ENCODE results near the gene GOLM1. TPM values are rescaled to one million over a fixed set of nuclear protein-coding genes. Genes with fewer than 3 reads are reported as not detected.

The GOLM1 gene, protein sequence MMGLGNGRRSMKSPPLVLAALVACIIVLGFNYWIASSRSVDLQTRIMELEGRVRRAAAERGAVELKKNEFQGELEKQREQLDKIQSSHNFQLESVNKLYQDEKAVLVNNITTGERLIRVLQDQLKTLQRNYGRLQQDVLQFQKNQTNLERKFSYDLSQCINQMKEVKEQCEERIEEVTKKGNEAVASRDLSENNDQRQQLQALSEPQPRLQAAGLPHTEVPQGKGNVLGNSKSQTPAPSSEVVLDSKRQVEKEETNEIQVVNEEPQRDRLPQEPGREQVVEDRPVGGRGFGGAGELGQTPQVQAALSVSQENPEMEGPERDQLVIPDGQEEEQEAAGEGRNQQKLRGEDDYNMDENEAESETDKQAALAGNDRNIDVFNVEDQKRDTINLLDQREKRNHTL
- total RNA-seq (2011; cell fraction: chromatin; rRNA removed; ENCODE audit: low replicate concordance): 0.60 TPM in 1 of 2 replicates, not detected in the other
- not detected in 2 replicates for total RNA-seq (2011; cell fraction: nucleolus; rRNA removed)
- total RNA-seq (2011; cell fraction: nucleoplasm; rRNA removed): 0.46 TPM in 1 of 2 replicates, not detected in the other
- total RNA-seq (2014; rRNA removed): not detected in 2 replicates
- not detected in 2 replicates for total RNA-seq (2014; rRNA removed; fragmentation: Illumina TruSeq; extraction: Trizol)
- total RNA-seq (2015; rRNA removed; fragmentation: Illumina TruSeq; extraction: Trizol): not detected in 2 replicates
- total RNA-seq (2021): 0.36 and 0.40 TPM in 2 replicates
- 0.04 and 0.11 TPM in 2 replicates for polyA plus RNA-seq (2011; rRNA removed)
- polyA plus RNA-seq (2011; cell fraction: cytosol; rRNA removed): 0.01 and 0.07 TPM in 2 replicates
- 0.03 and 0.11 TPM in 2 replicates for polyA plus RNA-seq (2011; cell fraction: nucleus; rRNA removed)
- 2.3 and 3.0 TPM in 2 replicates for polyA plus RNA-seq (2012)
- polyA plus RNA-seq (2014; fragmentation: Illumina TruSeq; extraction: Trizol): 0.06 and 0.09 TPM in 2 replicates
- under 1 TPM; 0.73 to 0.96 TPM for polyA plus RNA-seq (2014; fragmentation: Nextera tagmentation; extraction: Ambion mirVana)
- polyA plus RNA-seq (2014; rRNA removed): not detected in 2 replicates
- polyA minus RNA-seq (2011; rRNA and poly(A)+ RNA removed): 0.06 and 0.11 TPM in 2 replicates
- polyA minus RNA-seq (2011; cell fraction: cytosol; rRNA and poly(A)+ RNA removed): 2.7 TPM in 1 of 2 replicates, not detected in the other
- polyA minus RNA-seq (2011; cell fraction: nucleus; rRNA and poly(A)+ RNA removed): 0.11 and 0.13 TPM in 2 replicates
- Bru-seq, nascent RNA: percentile 20 among the genes with signal in this experiment
- BruChase-seq, experiment 1, labeled RNA remaining after a 2-hour chase: percentile 14 among the genes with signal in this experiment
- BruChase-seq, experiment 2, labeled RNA remaining after a 6-hour chase: percentile 22 among the genes with signal in this experiment
- long read RNA-seq, experiment 1: 0 reads
- long read RNA-seq, experiment 2: 0 reads
- long read RNA-seq, experiment 3: 0 reads

DNA sequence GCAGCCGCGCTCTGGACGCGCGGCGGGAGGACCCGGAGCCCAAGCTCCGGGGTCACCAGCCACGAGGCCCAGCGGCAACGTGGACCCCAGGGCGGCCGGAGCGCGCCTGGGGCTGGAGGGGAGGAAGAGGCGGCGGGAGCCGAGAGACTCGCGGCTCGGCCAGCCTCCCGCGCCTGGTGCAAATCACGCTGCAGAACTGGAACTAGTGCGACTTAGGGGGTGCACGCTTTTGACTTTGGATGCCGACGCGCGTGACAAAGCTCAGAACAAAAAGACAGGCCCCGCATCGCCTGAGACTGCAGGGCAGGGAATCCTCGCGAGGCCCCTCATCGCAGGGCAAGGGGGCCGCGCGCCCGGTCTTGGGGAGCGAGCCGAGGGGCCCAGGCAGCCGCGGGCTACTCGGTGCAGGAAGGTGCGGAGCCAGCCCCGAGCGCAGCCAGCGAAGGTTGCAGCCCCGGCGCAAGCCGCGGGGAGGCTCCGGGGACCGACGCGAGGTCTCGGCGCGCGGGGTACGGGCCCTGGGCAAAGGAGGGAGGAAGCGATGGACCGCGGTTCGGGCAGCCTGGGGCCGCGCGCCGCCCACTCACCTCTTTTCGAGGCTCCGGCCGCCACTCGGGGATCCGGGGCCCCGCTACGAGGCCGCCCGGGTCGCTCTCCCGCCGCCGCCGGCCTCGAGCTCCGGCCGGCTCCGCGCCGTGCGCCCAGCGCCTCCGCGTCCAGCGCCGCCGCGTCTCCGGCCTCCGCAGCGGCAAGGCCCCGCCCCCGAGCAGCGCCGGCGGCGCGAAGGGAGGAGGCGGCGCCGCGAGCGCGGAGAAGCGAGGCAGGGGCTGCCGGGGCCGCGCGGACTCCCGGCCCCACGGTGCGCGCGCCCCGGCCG lies at the start of gene GOLM1:
GOLM1 (minus strand) TSS at position 735 of the 877 bp plus-strand sequence. CDS start 20,238 bp downstream, outside the sequence.
- H4K20me1 ChIP-seq (replicated peaks; ENCODE audit: control insufficient read depth, insufficient read depth, low read length): no peaks in the 10 kb centered on the region
- H3K4me2 ChIP-seq (ENCODE audit: insufficient read depth, low read length): no peak within 1 kb of the TSS; the same call in 1 of the 2 replicates
- H3K4me3 ChIP-seq: peak within 1 kb of the TSS; percentile 21
- in situ Hi-C loops (cut with MboI): no loop called here
- H3K9ac ChIP-seq (ENCODE audit: insufficient read depth in 1 of 2, low read depth in 2 of 2, low read length in 2 of 2): peak within 1 kb of the TSS in 1 of 2 experiments; percentile 35; a peak in 1 of 4 replicates
- intact Hi-C loops (cut with micrococcal nuclease): no loop called here
- no peaks in the 10 kb centered on the region for H3K36me3 ChIP-seq (ENCODE audit: control insufficient read depth, insufficient read depth, low read length)
- peak; percentile 91 for ATAC-seq
- TF ChIP-seq, protein P1, sequence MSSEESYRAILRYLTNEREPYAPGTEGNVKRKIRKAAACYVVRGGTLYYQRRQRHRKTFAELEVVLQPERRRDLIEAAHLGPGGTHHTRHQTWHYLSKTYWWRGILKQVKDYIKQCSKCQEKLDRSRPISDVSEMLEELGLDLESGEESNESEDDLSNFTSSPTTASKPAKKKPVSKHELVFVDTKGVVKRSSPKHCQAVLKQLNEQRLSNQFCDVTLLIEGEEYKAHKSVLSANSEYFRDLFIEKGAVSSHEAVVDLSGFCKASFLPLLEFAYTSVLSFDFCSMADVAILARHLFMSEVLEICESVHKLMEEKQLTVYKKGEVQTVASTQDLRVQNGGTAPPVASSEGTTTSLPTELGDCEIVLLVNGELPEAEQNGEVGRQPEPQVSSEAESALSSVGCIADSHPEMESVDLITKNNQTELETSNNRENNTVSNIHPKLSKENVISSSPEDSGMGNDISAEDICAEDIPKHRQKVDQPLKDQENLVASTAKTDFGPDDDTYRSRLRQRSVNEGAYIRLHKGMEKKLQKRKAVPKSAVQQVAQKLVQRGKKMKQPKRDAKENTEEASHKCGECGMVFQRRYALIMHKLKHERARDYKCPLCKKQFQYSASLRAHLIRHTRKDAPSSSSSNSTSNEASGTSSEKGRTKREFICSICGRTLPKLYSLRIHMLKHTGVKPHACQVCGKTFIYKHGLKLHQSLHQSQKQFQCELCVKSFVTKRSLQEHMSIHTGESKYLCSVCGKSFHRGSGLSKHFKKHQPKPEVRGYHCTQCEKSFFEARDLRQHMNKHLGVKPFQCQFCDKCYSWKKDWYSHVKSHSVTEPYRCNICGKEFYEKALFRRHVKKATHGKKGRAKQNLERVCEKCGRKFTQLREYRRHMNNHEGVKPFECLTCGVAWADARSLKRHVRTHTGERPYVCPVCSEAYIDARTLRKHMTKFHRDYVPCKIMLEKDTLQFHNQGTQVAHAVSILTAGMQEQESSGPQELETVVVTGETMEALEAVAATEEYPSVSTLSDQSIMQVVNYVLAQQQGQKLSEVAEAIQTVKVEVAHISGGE (CRISPR knock-in tag; IDR thresholded peaks at IDR 0.05): no peak
- TF ChIP-seq, protein P2, sequence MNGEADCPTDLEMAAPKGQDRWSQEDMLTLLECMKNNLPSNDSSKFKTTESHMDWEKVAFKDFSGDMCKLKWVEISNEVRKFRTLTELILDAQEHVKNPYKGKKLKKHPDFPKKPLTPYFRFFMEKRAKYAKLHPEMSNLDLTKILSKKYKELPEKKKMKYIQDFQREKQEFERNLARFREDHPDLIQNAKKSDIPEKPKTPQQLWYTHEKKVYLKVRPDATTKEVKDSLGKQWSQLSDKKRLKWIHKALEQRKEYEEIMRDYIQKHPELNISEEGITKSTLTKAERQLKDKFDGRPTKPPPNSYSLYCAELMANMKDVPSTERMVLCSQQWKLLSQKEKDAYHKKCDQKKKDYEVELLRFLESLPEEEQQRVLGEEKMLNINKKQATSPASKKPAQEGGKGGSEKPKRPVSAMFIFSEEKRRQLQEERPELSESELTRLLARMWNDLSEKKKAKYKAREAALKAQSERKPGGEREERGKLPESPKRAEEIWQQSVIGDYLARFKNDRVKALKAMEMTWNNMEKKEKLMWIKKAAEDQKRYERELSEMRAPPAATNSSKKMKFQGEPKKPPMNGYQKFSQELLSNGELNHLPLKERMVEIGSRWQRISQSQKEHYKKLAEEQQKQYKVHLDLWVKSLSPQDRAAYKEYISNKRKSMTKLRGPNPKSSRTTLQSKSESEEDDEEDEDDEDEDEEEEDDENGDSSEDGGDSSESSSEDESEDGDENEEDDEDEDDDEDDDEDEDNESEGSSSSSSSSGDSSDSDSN (IDR thresholded peaks at IDR 0.05; ENCODE audit: borderline replicate concordance in 1 of 2, low read depth in 2 of 2, low read length in 2 of 2): 0 out of 4 replicates have a peak, but pooled peaks of 1 of the 2 experiments have one; percentile 9
- TF ChIP-seq, protein P3, sequence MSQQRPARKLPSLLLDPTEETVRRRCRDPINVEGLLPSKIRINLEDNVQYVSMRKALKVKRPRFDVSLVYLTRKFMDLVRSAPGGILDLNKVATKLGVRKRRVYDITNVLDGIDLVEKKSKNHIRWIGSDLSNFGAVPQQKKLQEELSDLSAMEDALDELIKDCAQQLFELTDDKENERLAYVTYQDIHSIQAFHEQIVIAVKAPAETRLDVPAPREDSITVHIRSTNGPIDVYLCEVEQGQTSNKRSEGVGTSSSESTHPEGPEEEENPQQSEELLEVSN (IDR thresholded peaks at IDR 0.05; ENCODE audit: borderline replicate concordance in 1 of 2, extremely low read depth in 1 of 2, insufficient read depth in 1 of 2, insufficient read length in 1 of 2, low read depth in 1 of 2, low read length in 1 of 2, poor library complexity in 1 of 2, severe bottlenecking in 1 of 2): peak in 1 of 2 experiments; percentile 33
- 14% methylated on average over 31 of the region's 125 CpGs for WGBS (ENCODE audit: insufficient coverage, low coverage, missing lambda C conversion rate)
- no peak for FAIRE-seq
- H3K79me2 ChIP-seq (ENCODE audit: control insufficient read depth, insufficient read depth, low read length): no peaks in the 10 kb centered on the region
- peaks cover 0 to 14% of the 10 kb centered on the region in 2 experiments; a peak in 2 of 5 replicates for H3K4me1 ChIP-seq (replicated peaks in 1 of 2; ENCODE audit: control insufficient read depth in 2 of 2, insufficient read depth in 2 of 2, low read length in 2 of 2)
- CTCF ChIA-PET (ENCODE audit: low intra/inter-chr PET ratio): no interaction called here
- DNase-seq (ENCODE audit: extremely low read depth in 1 of 4, low spot score in 3 of 4): peak; percentile 25 to 58 (median 38)
- H3K27me3 ChIP-seq (ENCODE audit: control insufficient read depth in 2 of 2, insufficient read depth in 2 of 2, low read length in 2 of 2): peaks cover 3 to 25% of the 10 kb centered on the region in 2 experiments; a peak in 4 of 5 replicates
- no peak within 1 kb of the TSS for H2AFZ ChIP-seq (ENCODE audit: low read depth, low read length)
- no TSS peak for BruUV-seq (replicated peaks)
- H3K9me3 ChIP-seq (replicated peaks; ENCODE audit: control insufficient read depth, insufficient read depth, low read depth, low read length): no peaks in the 10 kb centered on the region
- H3K9me1 ChIP-seq (ENCODE audit: control insufficient read depth, insufficient read depth, low read length): no peaks in the 10 kb centered on the region
- POLR2A ChIA-PET: no interaction called here
- H3K27ac ChIP-seq (ENCODE audit: extremely low read depth, low read depth, low read length): no peak within 1 kb of the TSS

All from K562 (cell line).